ENCODE results near the gene FOXO3. TPM values are rescaled to one million over a fixed set of nuclear protein-coding genes. Genes with fewer than 3 reads are reported as not detected.

Gene FOXO3
- total and polyA plus RNA-seq, 2 of the 13 experiments (the other 11 are each of a cell fraction or from before 2014, with no cell fraction given), result 16.0 to 22.5 TPM

GRCh38 chr6:108733051-108733450, 172.3 kb downstream of the FOXO3 start:
- BruUV-seq (replicated peaks), result no TSS peak
- no peaks in the 10 kb centered on the region for H3K79me2 ChIP-seq (ENCODE audit: insufficient read depth, low read length)
- TF ChIP-seq TSC22D2 (CRISPR knock-in tag; IDR thresholded peaks at IDR 0.05; ENCODE audit: borderline replicate concordance) (no peak), TBP (CRISPR knock-in tag; IDR thresholded peaks at IDR 0.05) (no peak), ZFP1 (CRISPR knock-in tag; IDR thresholded peaks at IDR 0.05) (no peak), TCF7 (IDR thresholded peaks at IDR 0.05; ENCODE audit: low read depth) (no peak), HMGA1 (CRISPR knock-in tag; conservative IDR thresholded peaks at IDR 0.05) (no peak), ZNF770 (CRISPR knock-in tag; IDR thresholded peaks at IDR 0.05) (no peak), SOX5 (CRISPR knock-in tag; IDR thresholded peaks at IDR 0.05; ENCODE audit: borderline replicate concordance) (no peak), ZNF687 (CRISPR knock-in tag; IDR thresholded peaks at IDR 0.05) (no peak), ATF7-NPFF (CRISPR knock-in tag; IDR thresholded peaks at IDR 0.05; ENCODE audit: low read depth) (no peak), ZNF549 (CRISPR knock-in tag; IDR thresholded peaks at IDR 0.05) (no peak), U2AF2 (IDR thresholded peaks at IDR 0.05; ENCODE audit: low read depth, low read length) (no peak), TFDP2 (CRISPR knock-in tag; IDR thresholded peaks at IDR 0.05) (no peak), CTCF (CRISPR knock-in tag; IDR thresholded peaks at IDR 0.05) (no peak), GZF1 (CRISPR knock-in tag; IDR thresholded peaks at IDR 0.05) (no peak)

More at GRCh38 chr6:108733051-108733450, 172.3 kb downstream of the FOXO3 start:
- Histone ChIP-seq H2AFZ (ENCODE audit: low read length) (no peak overlapping the region), H3K9me3 (ENCODE audit: low read length) (no peaks in the 10 kb centered on the region), H4K20me1 (ENCODE audit: insufficient read depth, low read length) (no peaks in the 10 kb centered on the region), H3K36me3 (replicated peaks in 1 of 2; ENCODE audit: control insufficient read depth in 1 of 2, insufficient read depth in 2 of 2, low read length in 2 of 2) (no peaks in the 10 kb centered on the region), H3K27me3 (ENCODE audit: control insufficient read depth in 1 of 2, insufficient read depth in 2 of 2, low read length in 2 of 2) (no peaks in the 10 kb centered on the region; a peak in 1 of 5 replicates), H3K9ac (ENCODE audit: insufficient read depth, low read depth, low read length) (no peak overlapping the region), H3K4me3 (replicated peaks in 1 of 3; ENCODE audit: insufficient read depth in 1 of 3, low read depth in 2 of 3, low read length in 3 of 3) (no peak overlapping the region), H3K4me2 (ENCODE audit: low read depth, low read length) (no peak overlapping the region), H3K27ac (ENCODE audit: extremely low read length, insufficient read depth, low read length) (no peak overlapping the region), H3K4me1 (ENCODE audit: insufficient read depth, low read length) (peaks cover 93% of the 10 kb centered on the region)
- ChIA-PET CTCF (ENCODE audit: low intra/inter-chr PET ratio, low total read pairs) (no interaction called here), POLR2A (no interaction called here)
- FAIRE-seq (no peak), ATAC-seq (no peak), DNase-seq (ENCODE audit: low spot score) (no peak)
- in situ Hi-C loops (cut with HindIII; ENCODE audit: extremely low pct_ligation_motif_present, low pct_unique_long_range_greater_than_20kb) (no loop called here), intact Hi-C loops (cut with micrococcal nuclease; ENCODE audit: unreplicated experiment) (no loop called here)
- 20% methylated on average over 1 of the region's 1 CpG for WGBS (ENCODE audit: low lambda C conversion rate)
